Keratinocyte (primary cell): Measurements from ENCODE around the gene THNSL1.

ENCODE experiments used
- EZH2 ChIP-seq: IDR thresholded peaks from one replicate; pipeline ENCODE4 v1.6.1; 2012; ENCODE audit warnings: inconsistent platforms, mild to moderate bottlenecking, low read length, moderate library complexity
- TF ChIP-seq, protein P1 (sequence below), 3 experiments: IDR thresholded peaks in 1 of 3; conservative IDR thresholded peaks in 1 of 3; optimal IDR thresholded peaks in 1 of 3; 2 replicates in 2 of 3; 3 replicates in 1 of 3; pipeline versions ENCODE3 to v1.5.1; 2011; ENCODE audit warnings: low read length in 3 of 3, mild to moderate bottlenecking in 3 of 3, moderate library complexity in 2 of 3, control low read depth in 1 of 3, inconsistent platforms in 1 of 3; ENCODE audit not compliant: insufficient read depth in 2 of 3; ENCODE audit errors: extremely low read depth in 1 of 3

DNA sequence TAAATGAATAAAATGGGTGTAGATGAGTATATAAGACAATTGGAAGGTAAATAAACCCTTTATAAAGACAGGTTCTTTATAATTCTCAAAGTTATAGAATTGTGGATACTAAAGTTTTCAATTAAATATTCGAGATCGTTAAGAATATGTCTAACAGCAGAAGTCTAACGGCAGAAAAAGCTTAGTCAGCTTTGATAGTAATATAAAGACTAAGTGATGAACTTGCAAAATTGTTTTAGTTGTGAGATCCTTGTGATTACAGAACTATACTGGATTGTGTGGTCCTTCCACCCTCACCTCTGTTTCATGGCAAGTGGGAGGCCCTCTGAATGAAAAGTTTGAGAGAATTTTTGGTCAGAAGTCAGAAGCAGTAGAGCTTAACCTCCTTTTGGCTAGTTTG lies 2.3 kb downstream of the THNSL1 start:
- TF ChIP-seq, protein P1, sequence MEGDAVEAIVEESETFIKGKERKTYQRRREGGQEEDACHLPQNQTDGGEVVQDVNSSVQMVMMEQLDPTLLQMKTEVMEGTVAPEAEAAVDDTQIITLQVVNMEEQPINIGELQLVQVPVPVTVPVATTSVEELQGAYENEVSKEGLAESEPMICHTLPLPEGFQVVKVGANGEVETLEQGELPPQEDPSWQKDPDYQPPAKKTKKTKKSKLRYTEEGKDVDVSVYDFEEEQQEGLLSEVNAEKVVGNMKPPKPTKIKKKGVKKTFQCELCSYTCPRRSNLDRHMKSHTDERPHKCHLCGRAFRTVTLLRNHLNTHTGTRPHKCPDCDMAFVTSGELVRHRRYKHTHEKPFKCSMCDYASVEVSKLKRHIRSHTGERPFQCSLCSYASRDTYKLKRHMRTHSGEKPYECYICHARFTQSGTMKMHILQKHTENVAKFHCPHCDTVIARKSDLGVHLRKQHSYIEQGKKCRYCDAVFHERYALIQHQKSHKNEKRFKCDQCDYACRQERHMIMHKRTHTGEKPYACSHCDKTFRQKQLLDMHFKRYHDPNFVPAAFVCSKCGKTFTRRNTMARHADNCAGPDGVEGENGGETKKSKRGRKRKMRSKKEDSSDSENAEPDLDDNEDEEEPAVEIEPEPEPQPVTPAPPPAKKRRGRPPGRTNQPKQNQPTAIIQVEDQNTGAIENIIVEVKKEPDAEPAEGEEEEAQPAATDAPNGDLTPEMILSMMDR (optimal IDR thresholded peaks at IDR 0.05 in 1 of 3, IDR thresholded peaks at IDR 0.05 in 1 of 3, conservative IDR thresholded peaks at IDR 0.05 in 1 of 3; ENCODE audit: extremely low read depth in 1 of 3, insufficient read depth in 2 of 3, low read length in 3 of 3) = no peak
- TF ChIP-seq EZH2 = no peak
